Bronchial smooth muscle cell (primary cell): Measurements from ENCODE around the gene SLC6A15. TPM values are rescaled to one million over a fixed set of nuclear protein-coding genes. Genes with fewer than 3 reads are reported as not detected.

Experiments
- total RNA-seq: library from RNA; depleted of rRNA; stranded (reverse); fragments of >200 nt; gene quantifications from 2 replicates; pipeline ENCODE4 v1.2.1, GENCODE V29; 2014

The SLC6A15 gene
- total RNA-seq: 7.1 and 53.1 TPM in 2 replicates

DNA sequence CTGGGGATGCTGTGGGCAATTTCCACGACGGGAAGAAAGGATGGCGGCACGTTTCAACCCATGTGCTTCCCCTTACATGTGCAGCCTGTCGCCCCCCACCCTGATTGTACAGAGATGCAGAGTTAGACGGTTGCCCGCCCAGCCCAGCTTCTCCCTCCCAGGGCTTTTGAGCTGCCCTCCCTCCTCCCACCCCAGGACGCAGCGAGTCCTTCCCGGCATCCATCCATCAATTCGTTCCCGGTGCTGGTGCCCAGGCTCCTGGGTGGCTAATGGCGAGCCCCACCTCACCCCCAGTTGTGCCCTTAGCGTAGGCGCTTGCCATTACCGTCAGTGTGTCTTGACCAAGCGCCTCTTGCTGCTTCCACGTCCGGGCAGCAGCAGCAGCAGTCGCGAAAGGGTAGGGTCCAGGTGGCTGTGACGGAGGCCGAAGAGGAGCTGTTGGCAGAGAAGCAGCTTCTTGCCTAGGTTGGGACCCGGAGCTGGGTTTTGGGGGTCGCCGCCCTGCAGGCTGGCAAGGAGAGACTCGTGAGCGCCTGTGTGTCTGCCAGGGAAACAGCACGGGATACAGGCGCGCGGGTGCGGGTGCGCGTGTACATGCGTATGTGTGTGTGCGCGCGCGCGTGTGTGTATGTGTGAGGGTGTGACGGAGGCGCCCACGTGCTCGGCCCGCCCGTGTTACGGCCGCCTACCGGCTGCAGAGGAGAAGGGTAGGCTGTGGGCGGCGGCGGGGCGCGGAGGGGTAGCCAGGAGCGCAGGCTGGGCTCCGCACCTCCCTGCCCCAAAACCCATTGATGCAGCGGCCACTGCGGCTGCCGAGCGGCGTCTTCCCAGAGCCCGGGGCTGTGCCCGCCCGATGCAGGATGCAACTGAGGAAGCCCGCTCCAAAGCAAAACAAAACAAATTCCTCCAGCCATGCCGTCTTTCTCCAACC, at the start of gene SLC6A15:
Gene SLC6A15 (minus strand): TSS at position 602 of the 931 bp plus-strand sequence. CDS start 20,679 bp downstream, outside the sequence.

Other genes starting within 250 kb of the SLC6A15 start
- under 0.01 and 0.16 TPM in 2 replicates for gene TSPAN19, start 123.5 kb upstream of the SLC6A15 start, total RNA-seq
- 0.09 and 0.16 TPM in 2 replicates for gene LRRIQ1, start 123.6 kb upstream of the SLC6A15 start, total RNA-seq